Stimulated activated CD4-positive, alpha-beta T cell treated with anti-CD3 and anti-CD28 coated beads, Interleukin-2, amount 100 ng/mL, for 4 hours (primary cell): ENCODE results near the gene ZNF865.

Experiments used
- DNase-seq: peaks from one replicate; pipeline ENCODE4 v3.0.0-alpha.2; 2020; ENCODE audit warnings: low read depth

The ZNF865 gene

DNA sequence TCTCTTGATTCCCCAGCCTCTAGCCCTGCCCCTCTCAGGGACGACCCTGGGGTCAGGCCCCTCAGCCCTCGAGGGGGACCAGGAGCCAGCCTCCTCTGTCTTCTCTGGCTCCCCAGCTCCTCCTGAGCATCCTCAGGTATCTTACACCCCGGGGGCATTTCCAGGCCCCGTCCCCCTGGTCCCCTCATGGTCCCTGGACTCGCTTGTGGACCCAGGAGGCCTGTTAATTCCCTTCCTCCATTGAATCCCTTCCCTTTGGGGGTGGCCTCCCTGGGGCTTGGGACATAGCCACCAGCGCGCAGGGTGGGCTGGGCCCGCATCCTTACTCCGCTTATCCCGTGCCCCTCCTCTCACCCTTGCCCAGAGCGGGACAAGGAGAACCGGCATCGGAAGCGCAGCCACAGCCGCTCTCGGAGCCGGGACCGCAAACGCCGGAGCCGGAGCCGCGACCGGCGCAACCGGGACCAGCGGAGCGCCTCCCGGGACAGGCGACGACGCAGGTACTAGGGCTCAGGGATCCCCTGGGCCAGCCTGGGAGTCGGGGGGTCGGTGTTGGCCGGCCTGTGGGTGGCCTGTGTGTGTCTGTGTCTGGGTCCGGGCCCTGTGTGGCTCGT is 53.5 kb downstream of the ZNF865 start:
- no peak for DNase-seq

DNA sequence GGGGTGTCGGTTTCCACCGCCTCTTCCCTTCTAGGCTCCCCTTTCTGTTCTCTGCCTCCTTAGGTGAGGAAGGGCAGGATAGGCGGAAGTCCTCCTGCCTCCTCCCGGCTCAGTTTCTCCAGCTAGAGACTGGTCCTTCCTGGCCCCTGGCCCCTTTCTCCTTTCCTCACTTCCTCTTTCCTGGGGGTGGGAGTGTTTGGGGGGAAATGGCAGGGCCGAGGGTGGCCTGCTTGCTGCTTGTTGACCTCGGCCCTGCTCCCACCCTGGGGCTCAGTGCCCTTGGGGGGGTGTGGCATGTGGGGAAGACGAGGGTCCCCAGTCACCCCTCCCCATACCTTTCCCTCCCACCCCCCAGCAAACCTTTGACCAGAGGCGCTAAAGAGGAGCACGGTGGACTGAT is 54.4 kb downstream of the ZNF865 start:
- no peak for DNase-seq

DNA sequence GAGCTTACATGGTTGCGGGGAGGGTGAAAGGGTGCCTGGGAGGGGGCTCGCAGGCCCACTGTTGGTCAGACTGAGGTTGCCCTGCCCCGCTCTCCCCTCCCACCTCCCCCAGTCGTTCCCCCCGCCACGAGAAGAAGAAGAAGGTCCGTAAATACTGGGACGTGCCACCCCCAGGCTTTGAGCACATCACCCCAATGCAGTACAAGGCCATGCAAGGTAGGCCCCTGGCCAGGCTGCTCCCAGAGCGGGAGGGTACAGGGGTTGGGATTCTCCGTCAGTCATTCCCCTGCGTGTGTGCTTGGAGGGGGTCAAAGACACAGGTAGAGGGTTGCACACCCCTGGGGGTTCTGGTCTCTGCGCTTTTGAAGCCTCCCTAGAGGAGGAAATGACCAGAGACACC is 55.0 kb downstream of the ZNF865 start:
- DNase-seq: no peak

DNA sequence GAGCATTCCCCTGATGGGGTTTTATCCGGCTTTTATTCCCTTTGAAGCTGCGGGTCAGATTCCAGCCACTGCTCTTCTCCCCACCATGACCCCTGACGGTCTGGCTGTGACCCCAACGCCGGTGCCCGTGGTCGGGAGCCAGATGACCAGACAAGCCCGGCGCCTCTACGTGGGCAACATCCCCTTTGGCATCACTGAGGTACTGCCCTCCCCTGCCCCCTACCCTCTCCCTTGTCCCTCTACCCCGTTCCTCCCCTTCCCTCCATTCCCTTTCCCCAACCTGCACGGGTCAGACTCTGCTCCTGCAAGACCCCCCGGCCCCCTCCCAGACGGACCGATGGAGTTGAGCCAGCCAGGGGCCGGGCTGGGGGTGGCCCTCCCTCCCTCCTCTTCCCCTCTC is 55.5 kb downstream of the ZNF865 start:
- DNase-seq: no peak

DNA sequence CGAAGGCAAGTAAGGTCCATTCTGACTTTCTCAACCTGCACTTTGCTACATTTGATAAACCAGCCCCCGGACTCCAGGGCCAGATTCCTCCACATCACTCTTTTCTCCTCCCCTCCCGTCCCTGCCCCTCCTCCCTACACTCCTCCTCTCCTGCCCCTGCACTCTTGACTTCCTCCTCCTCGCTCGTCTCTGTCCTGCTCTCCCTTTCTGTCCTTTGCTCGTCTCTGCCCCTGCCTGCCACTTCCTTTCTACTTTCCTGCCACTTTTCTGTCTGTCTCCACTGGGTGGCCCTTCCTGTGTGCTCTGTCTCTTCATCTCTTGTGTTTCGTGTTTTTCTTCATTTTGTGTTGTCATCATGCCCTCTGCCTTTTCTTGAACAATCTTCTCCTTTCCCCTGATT is 56.4 kb downstream of the ZNF865 start:
- no peak for DNase-seq

DNA sequence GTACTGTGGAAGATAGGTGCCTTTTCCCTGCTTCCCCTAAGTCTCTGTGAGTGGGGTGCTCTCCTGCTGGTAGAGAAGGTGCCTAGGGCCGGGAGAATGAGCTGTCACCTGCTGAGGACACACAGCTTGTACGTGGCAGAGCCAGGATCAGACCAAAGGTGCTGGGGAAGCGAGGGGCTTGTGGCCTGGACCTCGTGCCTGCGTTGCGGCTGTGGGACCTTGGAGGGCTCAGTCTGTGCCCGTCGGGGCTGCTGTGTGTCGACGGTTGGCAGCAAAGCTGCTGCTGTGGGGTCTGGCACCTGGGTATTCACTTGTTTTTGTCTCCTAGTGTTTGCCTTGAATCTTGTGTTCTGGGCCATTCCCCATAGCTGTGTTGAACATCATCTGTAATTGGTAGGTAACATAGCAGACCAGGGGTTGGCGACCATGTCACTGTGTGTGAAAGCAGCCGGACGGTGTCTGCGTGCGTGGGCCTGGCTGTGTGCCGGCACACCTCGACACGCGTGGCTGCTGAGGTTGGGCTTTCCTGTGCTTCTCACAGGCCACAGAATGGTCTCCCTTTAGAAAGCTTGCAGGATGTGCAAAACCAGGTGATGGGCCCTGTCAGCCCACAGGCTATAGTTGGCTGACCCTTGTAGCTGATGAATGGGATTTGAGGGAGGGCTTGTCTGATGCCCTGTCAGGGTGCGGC is 58.5 kb downstream of the ZNF865 start:
- DNase-seq: no peak

DNA sequence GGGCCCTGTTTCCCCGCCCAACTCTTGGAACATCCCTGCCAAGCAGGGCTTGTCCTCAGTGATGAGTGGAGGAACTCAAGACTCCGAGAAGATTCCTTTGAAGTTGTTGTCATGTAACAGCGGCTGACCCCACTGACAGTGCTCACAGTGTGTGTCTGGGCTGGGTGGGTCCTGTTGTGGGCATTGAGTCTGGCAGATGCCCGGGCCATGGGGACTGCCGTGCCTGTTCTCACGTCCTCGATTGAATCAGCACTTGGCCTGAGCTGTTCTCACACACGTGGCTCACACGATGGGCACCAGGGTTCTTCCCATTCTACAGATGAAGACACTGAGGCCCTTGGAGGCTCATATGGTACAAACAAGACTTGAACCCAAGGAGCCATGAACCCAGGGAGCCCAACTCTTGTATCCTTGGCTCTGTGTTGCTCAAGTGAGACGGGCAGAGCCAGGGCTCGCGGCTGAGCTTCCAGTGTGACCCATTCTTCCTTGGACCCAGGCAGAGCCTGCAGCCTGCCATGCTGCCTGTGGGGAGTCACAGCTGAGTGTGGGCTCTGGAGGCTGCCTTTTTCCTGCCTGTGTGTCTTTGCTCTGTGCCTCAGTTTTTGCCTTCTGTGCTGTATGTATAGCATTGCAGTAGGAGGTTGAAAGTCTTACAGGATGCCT is 61.0 kb downstream of the ZNF865 start:
- DNase-seq: no peak
